Aorta (tissue), 5 donors: ENCODE results near the gene DSCAM. TPM values are rescaled to one million over a fixed set of nuclear protein-coding genes. Genes with fewer than 3 reads are reported as not detected.

Experiments
- ATAC-seq: fragments of 200-7000 bp; cut with Tn5 transposase; one replicate; pipeline ENCODE4 v1.9.1; 2022; ENCODE audit warnings: moderate library complexity; ENCODE audit not compliant: low FRiP score
- DNase-seq, 2 donors: peaks; one replicate each; pipeline ENCODE4 v3.0.0-alpha.2; 2020
- H3K27ac ChIP-seq, 2 donors: one replicate each; pipeline ENCODE4 v1.5.1; 2013; ENCODE audit warnings: low read length in 2 of 2, mild to moderate bottlenecking in 2 of 2, moderate library complexity in 2 of 2, control low read depth in 1 of 2, inconsistent platforms in 1 of 2, low read depth in 1 of 2
- H3K27me3 ChIP-seq, 2 donors: one replicate each; pipeline ENCODE4 v1.6.1; 2013; ENCODE audit warnings: control low read depth in 1 of 2, low read length in 1 of 2, mild to moderate bottlenecking in 1 of 2, moderate library complexity in 1 of 2; ENCODE audit not compliant: insufficient read depth in 2 of 2, control insufficient read depth in 1 of 2
- H3K36me3 ChIP-seq, 2 donors: one replicate each; pipeline ENCODE4 v1.6.1; 2013; ENCODE audit warnings: control low read depth in 1 of 2, low read length in 1 of 2, mild to moderate bottlenecking in 1 of 2; ENCODE audit not compliant: insufficient read depth in 2 of 2, control insufficient read depth in 1 of 2
- H3K4me1 ChIP-seq, 2 donors: one replicate each; pipeline ENCODE4 v1.6.1; 2013; ENCODE audit warnings: low read length in 2 of 2, control low read depth in 1 of 2, mild to moderate bottlenecking in 1 of 2, moderate library complexity in 1 of 2; ENCODE audit not compliant: insufficient read depth in 2 of 2, control insufficient read depth in 1 of 2
- H3K4me3 ChIP-seq, 2 donors: one replicate each; pipeline ENCODE4 v1.5.1; 2013; ENCODE audit warnings: low read length in 2 of 2, control low read depth in 1 of 2, mild to moderate bottlenecking in 1 of 2
- H3K9me3 ChIP-seq: one replicate; pipeline ENCODE4 v1.6.1; 2013; ENCODE audit warnings: mild to moderate bottlenecking, low read length; ENCODE audit not compliant: control insufficient read depth
- WGBS, 2 donors: extraction: QIAGEN DNeasy Blood & Tissue Kit; methylation state at CpG; one replicate each; pipeline ENCODE4 v1.1.7; 2013; 5-methylcytosine and 5-hydroxymethylcytosine counted together
- intact Hi-C, 2 donors: fragments of 100-400 bp; cut with DNase I; formaldehyde crosslinking; loops; one replicate each; pipeline versions ENCODE4 v1.14.2 to v1.15.0; 2022
- polyA plus RNA-seq, 2 donors: library from polyadenylated mRNA; stranded (reverse); fragments of 200-250 nt; gene quantifications; one replicate each; pipeline ENCODE4 v1.2.3, GENCODE V29; 2013
- total RNA-seq, 2 donors: library from RNA; stranded (reverse); fragmentation: NEBNext Ultra II Directional; extraction: Animal tissue kit (Norgen Biotek cat#: 25700); gene quantifications; one replicate each; pipeline ENCODE4 v1.2.1, GENCODE V29; 2021
- donor health status: healthy with polysubstance abuse.
- donor health status: Bipolar disorder and iron deficiency.
- donor health status: DM: no; HTN: no; CAD: no.
- donor health status: DM: no; HTN: no; CAD: no.
- donor health status: DM: yes; HTN: yes; CAD: no.

Gene DSCAM
- total and polyA plus RNA-seq, 4 donors = not detected

DNA sequence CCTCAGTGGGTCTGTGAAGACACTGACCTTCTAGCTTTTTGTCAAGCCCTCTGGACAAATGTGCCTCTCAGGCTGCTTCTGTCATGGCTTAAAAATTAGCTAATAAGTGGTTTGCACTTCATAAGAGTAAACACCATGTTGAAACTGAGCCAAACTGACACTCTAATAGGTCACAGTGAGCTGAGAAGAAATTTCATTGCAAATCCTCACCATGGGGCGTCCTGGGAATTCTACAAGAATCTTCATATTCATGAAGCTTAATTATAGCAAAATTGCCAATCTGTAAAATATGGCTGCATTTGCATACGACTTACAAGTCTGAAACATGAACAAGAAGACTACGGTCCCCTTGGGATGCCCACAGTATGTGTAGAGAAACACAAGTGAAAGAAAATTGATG lies 188.6 kb downstream of the DSCAM start:
- ATAC-seq (no peak), DNase-seq (no peak)
- H3K27ac ChIP-seq = no peak overlapping the region
- intact Hi-C loops = no loop called here
- H3K4me1 ChIP-seq = no peaks in the 10 kb centered on the region
- no peaks in the 10 kb centered on the region for H3K36me3 ChIP-seq
- peaks cover 3% of the 10 kb centered on the region for H3K9me3 ChIP-seq
- H3K4me3 ChIP-seq = no peak overlapping the region
- 68 to 79% methylated on average over 3 of the region's 3 CpGs for WGBS, 2 donors
- no peaks in the 10 kb centered on the region for H3K27me3 ChIP-seq

DNA sequence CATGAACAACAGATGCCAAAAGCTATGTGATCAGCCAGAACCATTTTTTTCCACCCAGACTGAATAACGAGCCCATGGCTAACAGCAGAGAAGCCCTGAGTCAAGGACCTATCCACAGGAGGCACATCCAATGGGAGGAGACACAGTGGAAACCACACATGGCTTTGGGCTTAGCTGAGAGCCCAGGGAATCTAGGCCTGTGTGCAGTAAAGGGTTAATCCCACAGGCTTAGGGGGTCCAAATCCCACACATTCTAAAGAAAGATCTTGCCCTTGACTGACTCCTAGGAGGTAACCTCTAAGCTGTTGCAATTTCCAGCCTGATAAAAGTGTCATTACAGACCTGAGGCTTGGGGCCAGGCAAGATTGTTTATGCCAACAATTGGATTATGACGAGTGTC lies 194.5 kb downstream of the DSCAM start:
- no peak for ATAC-seq
- Histone ChIP-seq H3K4me1 (no peaks in the 10 kb centered on the region), H3K27ac (no peak overlapping the region), H3K4me3 (no peak overlapping the region), H3K27me3 (no peaks in the 10 kb centered on the region), H3K36me3 (no peaks in the 10 kb centered on the region), H3K9me3 (peaks cover 4% of the 10 kb centered on the region)
- 35 to 50% methylated on average over 2 of the region's 2 CpGs for WGBS, 2 donors
- DNase-seq = no peak
- intact Hi-C loops = no loop called here

- ATAC-seq = no peak
- Histone ChIP-seq H3K27ac (no peak overlapping the region), H3K4me3 (no peak overlapping the region), H3K36me3 (no peaks in the 10 kb centered on the region), H3K9me3 (peaks cover 3% of the 10 kb centered on the region), H3K27me3 (no peaks in the 10 kb centered on the region), H3K4me1 (no peaks in the 10 kb centered on the region)
- no peak for DNase-seq
- intact Hi-C loops = no loop called here
- 36 to 74% methylated on average over 2 of the region's 2 CpGs for WGBS, 2 donors
Observed at GRCh38 chr21:40647706-40648105, 199.3 kb downstream of the DSCAM start.

DNA sequence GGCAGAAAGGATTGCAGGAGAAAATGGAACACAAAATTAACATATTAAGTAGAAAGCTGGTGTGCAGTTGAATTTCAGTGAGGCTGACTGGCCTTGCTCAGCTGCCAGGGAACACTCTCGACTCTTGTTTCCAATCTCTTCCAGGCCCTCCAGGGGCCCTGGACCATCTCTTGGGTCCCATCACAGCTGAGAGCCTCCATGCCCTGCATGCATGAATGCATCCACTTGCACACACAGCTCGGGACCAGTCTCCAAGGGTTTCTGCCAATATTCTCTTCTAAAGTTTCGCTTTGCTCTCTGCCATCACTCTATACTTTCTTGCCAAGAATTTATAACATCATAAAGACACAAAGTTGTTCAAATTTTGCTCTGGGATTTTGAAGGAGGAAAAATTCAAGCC lies 200.3 kb downstream of the DSCAM start:
- intact Hi-C loops = no loop called here
- WGBS, 2 donors = 45 to 62% methylated on average over 3 of the region's 3 CpGs
- no peak for ATAC-seq

DNA sequence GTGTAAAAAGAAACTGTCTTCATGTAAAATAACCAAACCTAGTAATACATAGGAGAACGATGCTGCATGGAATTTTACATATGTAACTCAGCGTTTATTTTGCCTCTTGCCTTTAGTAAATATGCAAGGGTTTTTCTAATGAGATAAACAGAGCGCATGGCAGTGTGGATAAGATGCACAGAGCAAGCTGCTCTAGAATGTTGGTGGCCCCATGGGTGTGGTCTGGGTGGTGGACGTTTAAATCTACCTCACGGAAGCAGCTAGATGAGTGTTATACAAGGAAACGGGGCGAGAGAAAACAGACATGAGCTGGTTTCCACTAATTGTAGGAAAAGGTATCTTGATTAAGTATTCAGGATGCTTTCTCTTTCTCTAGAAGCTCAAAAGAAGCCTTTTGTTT lies 205.9 kb downstream of the DSCAM start:
- no peaks in the 10 kb centered on the region for H3K4me1 ChIP-seq
- 70 to 79% methylated on average over 7 of the region's 7 CpGs for WGBS, 2 donors
- intact Hi-C loops = no loop called here
- DNase-seq (no peak), ATAC-seq (no peak)
- no peak overlapping the region for H3K4me3 ChIP-seq
- no peaks in the 10 kb centered on the region for H3K27me3 ChIP-seq
- no peaks in the 10 kb centered on the region for H3K36me3 ChIP-seq
- H3K9me3 ChIP-seq = peaks cover 3% of the 10 kb centered on the region
- no peak overlapping the region for H3K27ac ChIP-seq

More for the DNA sequence above, 200.3 kb downstream of the DSCAM start:
- no peaks in the 10 kb centered on the region for H3K4me1 ChIP-seq
- no peak overlapping the region for H3K4me3 ChIP-seq
- no peak overlapping the region for H3K27ac ChIP-seq
- peaks cover 3% of the 10 kb centered on the region for H3K9me3 ChIP-seq
- no peaks in the 10 kb centered on the region for H3K27me3 ChIP-seq
- H3K36me3 ChIP-seq = no peaks in the 10 kb centered on the region
- no peak for DNase-seq

GRCh38 chr21:40640266-40640789 lies 206.6 kb downstream of the DSCAM start:
- H3K4me3 ChIP-seq = no peak overlapping the region

GRCh38 chr21:40639616-40640194 lies 207.3 kb downstream of the DSCAM start:
- DNase-seq = no peak
- H3K27me3 ChIP-seq = no peaks in the 10 kb centered on the region
- H3K4me1 ChIP-seq = no peaks in the 10 kb centered on the region
- no peak overlapping the region for H3K4me3 ChIP-seq
- no peak for ATAC-seq
- H3K36me3 ChIP-seq = no peaks in the 10 kb centered on the region
- no peak overlapping the region for H3K27ac ChIP-seq
- peaks cover 3% of the 10 kb centered on the region for H3K9me3 ChIP-seq
- intact Hi-C loops = no loop called here
- 29 to 34% methylated on average over 6 of the region's 6 CpGs for WGBS, 2 donors

More at GRCh38 chr21:40640266-40640789, 206.6 kb downstream of the DSCAM start:
- no peak for ATAC-seq
- Histone ChIP-seq H3K9me3 (peaks cover 3% of the 10 kb centered on the region), H3K4me1 (no peaks in the 10 kb centered on the region), H3K27ac (no peak overlapping the region), H3K27me3 (no peaks in the 10 kb centered on the region), H3K36me3 (no peaks in the 10 kb centered on the region)
- intact Hi-C loops = no loop called here
- 76 to 80% methylated on average over 9 of the region's 9 CpGs for WGBS, 2 donors
- no peak for DNase-seq

GRCh38 chr21:40638466-40639251 lies 208.3 kb downstream of the DSCAM start:
- intact Hi-C loops = no loop called here
- DNase-seq (no peak), ATAC-seq (no peak)
- H3K36me3 ChIP-seq = no peaks in the 10 kb centered on the region
- no peaks in the 10 kb centered on the region for H3K4me1 ChIP-seq
- WGBS, 2 donors = 72 to 77% methylated on average over 17 of the region's 17 CpGs
- no peaks in the 10 kb centered on the region for H3K27me3 ChIP-seq
- H3K4me3 ChIP-seq = no peak overlapping the region
- no peak overlapping the region for H3K27ac ChIP-seq
- peaks cover 1% of the 10 kb centered on the region for H3K9me3 ChIP-seq

GRCh38 chr21:40636026-40636425 lies 210.9 kb downstream of the DSCAM start:
- Histone ChIP-seq H3K4me1 (no peaks in the 10 kb centered on the region), H3K4me3 (no peak overlapping the region), H3K27me3 (peaks cover 0 to 2% of the 10 kb centered on the region in 2 donors), H3K9me3 (peaks cover 1% of the 10 kb centered on the region), H3K36me3 (no peaks in the 10 kb centered on the region), H3K27ac (no peak overlapping the region)
- ATAC-seq = no peak
- 55 to 57% methylated on average over 9 of the region's 9 CpGs for WGBS, 2 donors
- DNase-seq = no peak
- intact Hi-C loops = no loop called here
